Thymus (tissue), 11 donors: Measurements from ENCODE around the gene TMX3. TPM values are rescaled to one million over a fixed set of nuclear protein-coding genes. Genes with fewer than 3 reads are reported as not detected.

Experiments
- DNase-seq, 9 donors: peaks; one replicate each; pipeline ENCODE4 v3.0.0-alpha.2; 2013; ENCODE audit warnings: low spot score in 9 of 9, low read depth in 6 of 9, missing footprints in 1 of 9
- H3K27ac ChIP-seq, 2 donors: one replicate each; pipeline ENCODE4 v1.5.1; 2013; ENCODE audit warnings: control low read depth in 1 of 2, low read depth in 1 of 2, low read length in 1 of 2, mild to moderate bottlenecking in 1 of 2, moderate library complexity in 1 of 2
- H3K27me3 ChIP-seq, 2 donors: one replicate each; pipeline ENCODE4 v1.5.1; 2013; ENCODE audit warnings: low read length in 1 of 2; ENCODE audit not compliant: control insufficient read depth in 2 of 2, insufficient read depth in 1 of 2
- H3K36me3 ChIP-seq, 2 donors: one replicate each; pipeline ENCODE4 v1.5.1; 2013; ENCODE audit warnings: low read length in 1 of 2, mild to moderate bottlenecking in 1 of 2, moderate library complexity in 1 of 2; ENCODE audit not compliant: control insufficient read depth in 2 of 2, insufficient read depth in 2 of 2
- H3K4me1 ChIP-seq, 2 donors: one replicate each; pipeline ENCODE4 v1.5.1; 2013; ENCODE audit warnings: low read length in 2 of 2; ENCODE audit not compliant: control insufficient read depth in 2 of 2, insufficient read depth in 2 of 2
- H3K4me3 ChIP-seq, 2 donors: one replicate each; pipeline ENCODE4 v1.5.1; 2013; ENCODE audit warnings: low read length in 2 of 2, control low read depth in 1 of 2, mild to moderate bottlenecking in 1 of 2
- H3K9me3 ChIP-seq, 2 donors: one replicate each; pipeline ENCODE4 v1.5.1; 2013; ENCODE audit warnings: low read length in 1 of 2, mild to moderate bottlenecking in 1 of 2; ENCODE audit not compliant: control insufficient read depth in 2 of 2, insufficient read depth in 1 of 2
- WGBS: extraction: QIAGEN DNeasy Blood & Tissue Kit; methylation state at CpG from one replicate; pipeline ENCODE4 v1.1.7; 2013; 5-methylcytosine and 5-hydroxymethylcytosine counted together
- polyA plus RNA-seq: library from polyadenylated mRNA; stranded (reverse); fragments of 200-250 nt; gene quantifications from one replicate; pipeline ENCODE4 v1.2.3, GENCODE V29; 2013
- total RNA-seq: library from RNA; stranded (reverse); fragments of 120-200 nt; gene quantifications from one replicate; pipeline ENCODE4 v1.2.4, GENCODE V29; 2013
- donor health status: healthy.

Gene TMX3
- total and polyA plus RNA-seq, 2 donors = 37.2 to 45.4 TPM

- Histone ChIP-seq H3K36me3 (peaks cover 17 to 38% of the 10 kb centered on the region in 2 donors), H3K27me3 (no peaks in the 10 kb centered on the region), H3K9me3 (no peaks in the 10 kb centered on the region), H3K4me1 (no peaks in the 10 kb centered on the region), H3K4me3 (no peak overlapping the region), H3K27ac (no peak overlapping the region)
- DNase-seq = no peak
- WGBS = 97% methylated on average over 1 of the region's 1 CpG
Measured at GRCh38 chr18:68699043-68699442, 15.9 kb downstream of the TMX3 start.

GRCh38 chr18:68696937-68697336 is 18.0 kb downstream of the TMX3 start:
- 97% methylated on average over 2 of the region's 2 CpGs for WGBS
- Histone ChIP-seq H3K4me3 (no peak overlapping the region), H3K36me3 (peaks cover 30 to 53% of the 10 kb centered on the region in 2 donors), H3K27ac (no peak overlapping the region), H3K4me1 (no peaks in the 10 kb centered on the region), H3K27me3 (no peaks in the 10 kb centered on the region), H3K9me3 (no peaks in the 10 kb centered on the region)
- no peak for DNase-seq

GRCh38 chr18:68694316-68694715 is 20.6 kb downstream of the TMX3 start:
- H3K4me1 ChIP-seq = no peaks in the 10 kb centered on the region
- H3K27me3 ChIP-seq = no peaks in the 10 kb centered on the region
- H3K4me3 ChIP-seq = no peak overlapping the region
- peaks cover 30 to 55% of the 10 kb centered on the region in 2 donors for H3K36me3 ChIP-seq
- no peak overlapping the region for H3K27ac ChIP-seq
- DNase-seq = no peak
- no peaks in the 10 kb centered on the region for H3K9me3 ChIP-seq
- WGBS = 95% methylated on average over 11 of the region's 11 CpGs

DNA sequence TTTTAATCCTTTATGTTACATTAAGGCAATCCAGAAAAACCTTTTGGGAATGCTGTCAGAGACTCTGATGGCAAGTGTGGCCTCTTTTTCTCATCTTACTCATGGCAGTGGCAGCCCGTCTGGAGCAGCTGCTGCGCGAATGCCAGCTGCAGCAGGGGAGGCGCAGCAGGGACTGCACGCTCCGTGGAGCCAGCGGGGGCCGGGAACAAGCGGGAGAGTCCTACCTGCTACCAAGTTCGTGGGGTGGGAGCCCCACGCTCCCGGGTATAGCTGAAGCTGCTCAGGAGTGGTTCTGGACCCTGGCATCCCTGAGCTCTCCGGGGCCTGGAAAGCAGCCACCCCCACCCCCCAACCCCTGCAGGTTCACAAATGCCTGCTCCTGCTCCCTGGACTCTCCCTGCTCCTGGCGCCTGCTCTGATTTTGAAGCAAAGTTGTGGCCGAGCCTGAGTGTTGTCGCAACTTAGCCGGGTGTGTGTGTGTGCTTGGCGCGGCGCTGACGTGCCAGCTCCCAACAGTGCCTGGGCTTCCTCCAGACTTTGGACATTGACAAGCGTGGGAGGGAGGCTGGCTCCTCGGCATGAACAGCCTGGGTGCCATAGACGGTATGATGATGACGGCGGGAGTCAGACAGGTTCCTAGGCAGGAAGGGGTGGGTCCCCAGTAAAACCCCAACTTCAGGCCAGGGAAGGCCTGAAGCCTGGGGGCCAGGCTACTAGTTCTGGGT is 21.7 kb downstream of the TMX3 start:
- Histone ChIP-seq H3K4me3 (no peak overlapping the region), H3K4me1 (no peaks in the 10 kb centered on the region), H3K36me3 (peaks cover 30 to 58% of the 10 kb centered on the region in 2 donors), H3K27ac (no peak overlapping the region), H3K27me3 (no peaks in the 10 kb centered on the region), H3K9me3 (no peaks in the 10 kb centered on the region)
- DNase-seq = no peak
- WGBS = 99% methylated on average over 26 of the region's 26 CpGs

- H3K36me3 ChIP-seq = peaks cover 7 to 40% of the 10 kb centered on the region in 2 donors
- WGBS = 100% methylated on average over 1 of the region's 1 CpG
Measured at GRCh38 chr18:68679528-68679927, 35.4 kb downstream of the TMX3 start.

GRCh38 chr18:68676913-68677312 is 38.0 kb downstream of the TMX3 start:
- H3K36me3 ChIP-seq = peaks cover 7 to 36% of the 10 kb centered on the region in 2 donors
- WGBS = 85% methylated on average over 2 of the region's 2 CpGs

More at GRCh38 chr18:68679528-68679927, 35.4 kb downstream of the TMX3 start:
- DNase-seq = no peak
- Histone ChIP-seq H3K9me3 (no peaks in the 10 kb centered on the region), H3K4me3 (no peak overlapping the region), H3K27me3 (no peaks in the 10 kb centered on the region), H3K27ac (no peak overlapping the region), H3K4me1 (no peaks in the 10 kb centered on the region)

GRCh38 chr18:68667121-68667520 is 47.8 kb downstream of the TMX3 start:
- no peaks in the 10 kb centered on the region for H3K36me3 ChIP-seq
- WGBS = 85% methylated on average over 5 of the region's 5 CpGs
- H3K27me3 ChIP-seq = no peaks in the 10 kb centered on the region
- no peaks in the 10 kb centered on the region for H3K9me3 ChIP-seq
- H3K4me1 ChIP-seq = no peaks in the 10 kb centered on the region
- no peak overlapping the region for H3K27ac ChIP-seq
- no peak overlapping the region for H3K4me3 ChIP-seq
- DNase-seq = no peak

More at GRCh38 chr18:68676913-68677312, 38.0 kb downstream of the TMX3 start:
- Histone ChIP-seq H3K4me3 (no peak overlapping the region), H3K9me3 (no peaks in the 10 kb centered on the region), H3K27ac (no peak overlapping the region), H3K4me1 (no peaks in the 10 kb centered on the region), H3K27me3 (no peaks in the 10 kb centered on the region)
- no peak for DNase-seq

DNA sequence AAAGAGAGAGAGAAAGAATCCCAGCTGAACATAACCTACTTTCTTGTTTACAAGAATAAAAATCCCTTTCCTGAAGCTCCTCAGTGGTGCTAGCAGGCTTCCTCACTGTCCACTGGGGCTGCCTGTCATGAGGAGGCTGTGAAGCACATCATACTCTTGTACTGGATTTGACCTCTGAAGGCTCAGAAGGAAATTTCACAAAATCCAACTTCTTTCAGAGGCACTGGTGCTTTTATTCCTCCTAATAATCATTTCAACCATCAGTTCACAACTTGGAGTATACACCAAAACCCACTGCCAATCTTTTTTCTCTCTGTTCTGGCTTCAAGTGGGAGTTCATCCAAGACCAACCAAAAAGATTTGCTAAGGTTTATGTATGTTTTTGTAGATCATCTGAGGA is 48.5 kb downstream of the TMX3 start:
- H3K27me3 ChIP-seq = no peaks in the 10 kb centered on the region
- no peaks in the 10 kb centered on the region for H3K9me3 ChIP-seq
- no peak overlapping the region for H3K4me3 ChIP-seq
- no peaks in the 10 kb centered on the region for H3K36me3 ChIP-seq
- H3K27ac ChIP-seq = no peak overlapping the region
- DNase-seq = no peak
- no peaks in the 10 kb centered on the region for H3K4me1 ChIP-seq

DNA sequence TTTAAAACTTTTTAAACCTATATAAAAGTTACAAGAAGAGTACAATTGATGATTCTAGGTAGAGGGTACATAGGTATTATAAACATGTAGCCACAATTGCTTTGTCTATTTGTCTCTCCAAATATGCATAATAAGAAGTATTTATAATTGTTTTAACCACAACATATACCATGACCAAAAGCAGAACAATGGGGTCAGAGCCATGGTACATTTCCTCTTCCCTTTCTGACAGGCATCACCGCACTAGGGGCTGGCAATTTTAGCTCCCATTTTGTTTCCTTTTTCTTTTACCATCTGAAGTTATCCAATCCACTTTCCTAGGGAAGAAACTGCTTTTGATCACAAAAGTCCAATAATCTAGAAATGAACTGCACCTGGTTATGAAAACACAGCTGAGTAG is 49.3 kb downstream of the TMX3 start:
- WGBS = 72% methylated on average over 1 of the region's 1 CpG
- Histone ChIP-seq H3K27me3 (no peaks in the 10 kb centered on the region), H3K9me3 (no peaks in the 10 kb centered on the region), H3K4me1 (no peaks in the 10 kb centered on the region), H3K36me3 (no peaks in the 10 kb centered on the region), H3K4me3 (no peak overlapping the region), H3K27ac (no peak overlapping the region)
- no peak for DNase-seq
